Peyer's patch (tissue), 4 donors: Measurements from ENCODE around the gene USH2A.

Source experiments
- POLR2A ChIP-seq, 2 donors: fragments of 450-650 bp; IDR thresholded peaks; one replicate each; pipeline ENCODE4 v1.5.1; 2017; ENCODE audit warnings: antibody characterized with exemption in 2 of 2, mild to moderate bottlenecking in 2 of 2, moderate library complexity in 2 of 2
- TF ChIP-seq, protein P1 (sequence below), 6 experiments: fragments of 450-650 bp in 4 of 6; fragments of 200-600 bp in 2 of 6; sonication (generic) in 1 of 6; IDR thresholded peaks; one replicate each; pipeline ENCODE4 v1.5.1; 2017 to 2019; ENCODE audit warnings: antibody characterized with exemption in 6 of 6, mild to moderate bottlenecking in 3 of 6, moderate library complexity in 1 of 6

DNA sequence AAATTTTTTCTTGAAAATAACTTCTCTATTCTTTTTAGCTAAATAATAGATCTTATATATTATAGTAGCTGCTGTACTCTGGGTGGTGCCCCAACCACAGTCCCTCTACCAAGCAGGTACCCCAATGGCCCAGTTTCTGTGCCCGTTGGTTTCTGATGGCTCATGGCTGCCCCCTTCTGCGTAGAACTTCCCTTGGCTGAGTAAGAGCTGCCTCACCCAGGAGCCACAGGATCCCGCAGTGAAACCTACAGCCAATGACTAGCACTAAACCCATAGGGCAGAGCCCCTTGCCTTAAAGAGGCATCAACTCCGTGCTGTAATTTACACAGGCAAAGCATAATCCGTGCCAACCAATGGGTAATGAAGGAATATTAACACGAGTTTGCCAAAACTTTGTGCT lies 247.5 kb downstream of the USH2A start:
- TF ChIP-seq, protein P1, sequence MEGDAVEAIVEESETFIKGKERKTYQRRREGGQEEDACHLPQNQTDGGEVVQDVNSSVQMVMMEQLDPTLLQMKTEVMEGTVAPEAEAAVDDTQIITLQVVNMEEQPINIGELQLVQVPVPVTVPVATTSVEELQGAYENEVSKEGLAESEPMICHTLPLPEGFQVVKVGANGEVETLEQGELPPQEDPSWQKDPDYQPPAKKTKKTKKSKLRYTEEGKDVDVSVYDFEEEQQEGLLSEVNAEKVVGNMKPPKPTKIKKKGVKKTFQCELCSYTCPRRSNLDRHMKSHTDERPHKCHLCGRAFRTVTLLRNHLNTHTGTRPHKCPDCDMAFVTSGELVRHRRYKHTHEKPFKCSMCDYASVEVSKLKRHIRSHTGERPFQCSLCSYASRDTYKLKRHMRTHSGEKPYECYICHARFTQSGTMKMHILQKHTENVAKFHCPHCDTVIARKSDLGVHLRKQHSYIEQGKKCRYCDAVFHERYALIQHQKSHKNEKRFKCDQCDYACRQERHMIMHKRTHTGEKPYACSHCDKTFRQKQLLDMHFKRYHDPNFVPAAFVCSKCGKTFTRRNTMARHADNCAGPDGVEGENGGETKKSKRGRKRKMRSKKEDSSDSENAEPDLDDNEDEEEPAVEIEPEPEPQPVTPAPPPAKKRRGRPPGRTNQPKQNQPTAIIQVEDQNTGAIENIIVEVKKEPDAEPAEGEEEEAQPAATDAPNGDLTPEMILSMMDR (IDR thresholded peaks at IDR 0.05) = no peak
- TF ChIP-seq POLR2A (IDR thresholded peaks at IDR 0.05) = no peak
